Cardiac fibroblast (primary cell): ENCODE results near the gene MCM5.
"Not testable (repeated sequence)": the region's sequence is repeated elsewhere in the genome, so short reads cannot be mapped to it uniquely, and the experiment has no call there.

Experiments
- DNase-seq, 2 donors: peaks; one replicate each; pipeline versions ENCODE4 v3.0.0 to v3.0.0-alpha.2; 2010; ENCODE audit warnings: low read depth in 2 of 2
- H3K4me3 ChIP-seq, 2 donors: replicated peaks in 1 of 2; 1 replicate in 1 of 2; 2 replicates in 1 of 2; pipeline ENCODE4 v1.5.1; 2011; ENCODE audit warnings: low read depth in 2 of 2, low read length in 2 of 2, mild to moderate bottlenecking in 2 of 2, moderate library complexity in 1 of 2
- CTCF ChIP-seq: IDR thresholded peaks from one replicate; pipeline ENCODE4 v1.5.1; 2011; ENCODE audit warnings: low read depth, mild to moderate bottlenecking, low read length, inconsistent platforms

Gene MCM5

DNA sequence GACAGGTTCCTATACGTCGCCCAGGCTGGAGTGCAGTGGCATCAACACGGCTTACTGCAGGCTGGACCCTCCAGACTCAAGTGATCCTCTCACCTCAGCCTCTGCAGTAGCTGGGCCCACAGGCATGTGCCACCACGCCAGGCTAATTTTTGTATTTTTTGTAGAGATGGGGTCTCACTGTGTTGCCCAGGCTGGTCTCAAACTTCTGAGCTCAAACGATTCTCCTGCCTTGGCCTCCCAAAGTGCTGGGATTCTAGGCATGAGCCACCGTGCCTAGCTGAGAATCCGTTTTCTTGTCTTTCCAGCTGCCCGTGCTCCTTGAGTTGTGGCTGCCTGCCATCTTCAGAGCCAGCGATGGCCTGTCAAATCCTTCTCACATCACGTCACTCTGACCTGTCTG is 56.8 kb downstream of the MCM5 start:
- no peak for TF ChIP-seq CTCF
- no peak overlapping the region for H3K4me3 ChIP-seq
- DNase-seq, result no peak

DNA sequence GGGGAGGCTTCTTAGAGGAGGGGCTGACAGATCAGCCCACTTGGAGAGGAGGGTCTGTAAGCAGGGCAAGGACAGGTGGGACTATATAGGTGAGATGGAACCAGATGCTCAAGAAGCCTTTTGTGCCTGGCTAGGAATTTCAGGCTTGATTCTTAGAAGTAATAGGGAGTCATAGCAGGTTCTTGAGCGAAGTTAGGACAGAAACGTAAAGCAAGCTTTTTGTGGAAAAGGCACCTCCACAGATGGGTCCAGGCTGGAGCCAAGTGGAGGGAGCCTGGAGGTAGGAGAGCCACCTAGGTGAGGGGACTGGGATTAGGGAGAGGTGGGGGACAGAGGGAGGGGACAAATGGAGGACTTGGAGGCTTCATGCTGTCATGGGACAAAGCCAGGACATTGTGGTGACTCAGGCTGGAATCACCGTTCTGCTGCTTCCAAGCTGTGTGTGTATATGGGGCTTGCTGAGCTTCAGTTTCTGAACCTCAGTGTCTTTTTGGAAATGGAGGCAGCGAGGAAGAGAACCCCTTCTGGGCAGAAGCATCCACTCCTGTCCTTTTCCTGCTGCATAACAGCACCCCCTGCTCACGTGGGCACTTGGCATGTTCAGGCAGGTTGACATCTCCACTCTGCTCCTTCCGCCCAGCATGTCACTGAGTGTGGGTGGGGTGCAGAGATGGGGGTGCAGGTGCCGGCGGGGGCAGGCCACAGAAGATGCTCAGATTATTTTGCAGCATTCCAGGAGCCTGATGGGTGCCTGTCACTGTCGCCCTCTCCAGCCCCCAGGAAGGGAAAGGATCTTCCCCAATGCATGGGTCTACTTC is 58.0 kb downstream of the MCM5 start:
- H3K4me3 ChIP-seq, result no peak overlapping the region
- TF ChIP-seq CTCF, result no peak
- DNase-seq, result peak in 1 of 2 donors; percentile 29

DNA sequence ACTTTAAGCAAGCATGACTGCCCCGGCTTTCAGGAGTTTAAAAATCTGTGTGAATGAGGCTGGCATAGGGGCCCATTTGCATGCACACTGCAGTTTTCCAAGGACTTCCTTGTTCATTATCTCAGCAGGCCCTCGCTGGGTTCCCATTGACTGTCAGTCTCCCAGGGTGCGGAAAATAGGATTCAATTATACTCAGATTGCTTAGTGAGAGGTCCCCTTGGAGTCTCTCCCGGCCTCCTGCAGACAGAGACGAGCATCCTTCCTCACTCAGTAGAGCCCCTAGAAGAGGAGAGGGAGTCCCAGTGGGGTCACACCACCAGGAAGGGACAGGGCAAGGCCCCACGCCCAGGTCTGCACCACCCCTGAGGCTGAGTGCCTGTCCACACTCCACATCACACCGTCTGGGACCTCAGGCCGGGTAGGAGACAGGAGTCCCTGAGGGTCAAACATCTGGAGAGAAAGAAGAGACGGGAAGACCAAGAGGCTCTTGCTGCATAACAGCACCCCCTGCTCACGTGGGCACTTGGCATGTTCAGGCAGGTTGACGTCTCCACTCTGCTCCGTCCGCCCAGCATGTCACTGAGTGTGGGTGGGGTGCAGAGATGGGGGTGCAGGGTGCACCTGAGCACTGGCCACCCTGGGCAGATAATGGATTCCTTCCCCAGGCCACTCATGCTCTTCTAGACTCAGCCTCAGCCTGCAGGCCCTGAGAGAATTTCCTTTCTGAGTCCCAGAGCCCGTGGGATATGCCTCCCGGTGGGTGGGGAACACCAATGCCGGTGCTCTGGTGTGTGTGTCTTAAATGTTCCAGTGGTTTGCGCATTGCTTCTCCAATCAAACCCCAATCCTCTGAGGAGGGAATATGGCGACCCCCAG is 58.8 kb downstream of the MCM5 start:
- H3K4me3 ChIP-seq, result no peak overlapping the region
- DNase-seq, result no peak
- no peak for TF ChIP-seq CTCF

- DNase-seq, result no peak
- no peak overlapping the region for H3K4me3 ChIP-seq
- no peak for TF ChIP-seq CTCF
These were observed 59.5 kb downstream of the MCM5 start for GRCh38 chr22:35459423-35459894.

DNA sequence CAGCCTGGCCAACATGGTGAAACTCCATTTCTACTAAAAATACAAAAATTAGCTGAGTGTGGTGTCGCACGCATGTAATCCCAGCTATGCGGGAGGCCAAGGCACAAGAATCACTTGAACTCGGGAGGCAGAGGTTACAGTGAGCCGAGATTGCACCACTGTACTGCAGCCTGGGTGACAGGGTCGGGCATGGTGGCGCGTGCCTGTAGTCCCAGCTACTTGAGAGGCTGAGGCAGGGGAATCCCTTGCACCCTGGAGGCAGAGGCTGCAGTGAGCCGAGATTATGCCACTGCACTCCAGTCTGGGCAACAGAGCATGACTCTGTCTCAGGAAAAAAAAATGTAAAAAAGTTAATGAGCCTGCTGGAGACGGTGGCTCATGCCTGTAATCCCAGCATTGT is 60.0 kb downstream of the MCM5 start:
- not testable (repeated sequence) for DNase-seq

DNA sequence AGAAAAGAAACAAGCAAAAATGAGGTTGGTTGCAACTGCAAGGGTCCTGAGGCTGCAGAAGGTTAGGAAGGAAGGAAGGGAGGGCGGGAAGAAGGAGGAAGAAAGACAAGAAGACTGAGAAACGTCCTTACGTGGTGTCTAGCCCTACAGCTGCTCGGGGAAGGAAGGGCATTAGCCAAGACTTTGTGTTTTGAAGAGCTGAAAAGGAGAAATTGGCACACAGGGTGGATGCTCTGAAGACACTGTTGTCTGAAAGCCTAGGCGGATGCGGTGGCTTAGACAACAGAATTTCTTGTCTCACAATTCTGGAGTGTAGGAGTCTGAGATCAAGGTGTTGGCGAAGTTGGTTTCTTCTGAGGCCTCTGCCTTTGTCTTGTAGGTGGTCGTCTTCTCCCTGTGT is 60.7 kb downstream of the MCM5 start:
- TF ChIP-seq CTCF, result no peak
- H3K4me3 ChIP-seq, result no peak overlapping the region
- no peak for DNase-seq

More for the DNA sequence above, 60.0 kb downstream of the MCM5 start:
- H3K4me3 ChIP-seq, result not testable (repeated sequence)
